HG03378 (cell line): ENCODE data around the gene SLC26A1.
"Not testable (repeated sequence)": the region's sequence is repeated elsewhere in the genome, so short reads cannot be mapped to it uniquely, and the experiment has no call there.

Source experiments
- ATAC-seq: cut with Tn5 transposase; IDR thresholded peaks from one replicate; pipeline ENCODE4 v1.9.1; 2021; ENCODE audit warnings: mild to moderate bottlenecking, moderate library complexity; ENCODE audit not compliant: unreplicated experiment

The SLC26A1 gene

GRCh38 chr4:955931-956381 lies 37.2 kb downstream of the SLC26A1 start:
- ATAC-seq, result no peak

- ATAC-seq, result no peak
Observed at GRCh38 chr4:955161-955921, 37.9 kb downstream of the SLC26A1 start.

DNA sequence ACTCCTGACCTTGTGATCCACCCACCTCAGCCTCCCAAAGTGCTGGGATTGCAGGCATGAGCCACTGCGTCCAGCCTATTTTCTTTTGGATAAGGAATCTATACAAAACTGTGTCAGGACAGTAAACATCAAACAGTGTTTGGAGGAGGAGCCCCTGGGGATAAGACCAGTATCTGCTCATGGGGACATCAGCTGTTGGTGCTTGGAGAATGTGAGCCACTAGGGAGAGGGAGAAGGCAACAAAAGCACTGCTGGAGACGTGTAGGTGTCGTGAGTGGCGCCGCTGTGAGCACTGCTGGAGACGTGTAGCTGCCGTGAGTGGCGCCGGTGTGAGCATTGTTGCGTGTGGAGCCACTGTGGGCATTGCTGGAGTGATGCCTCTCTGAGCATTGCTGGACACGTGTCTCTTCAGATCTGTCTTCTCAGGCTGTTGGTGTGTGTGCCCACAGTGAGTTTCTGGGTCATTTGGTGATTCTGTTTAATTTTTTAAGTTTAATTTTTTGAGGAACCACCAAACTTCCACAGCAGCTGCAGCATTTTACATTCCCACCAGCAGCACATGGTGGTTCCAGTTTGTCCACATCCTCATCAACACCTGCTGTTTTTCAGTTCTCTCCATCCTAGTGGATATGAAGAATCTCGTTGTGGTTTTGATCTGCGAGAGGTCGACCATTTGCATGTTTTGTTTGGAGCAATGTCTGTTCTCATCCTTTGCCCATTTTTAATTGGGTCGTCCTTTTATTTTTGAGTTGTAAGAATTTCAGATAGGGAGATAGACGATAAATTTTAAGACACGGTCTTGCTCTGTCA lies 38.8 kb downstream of the SLC26A1 start:
- no peak for ATAC-seq

DNA sequence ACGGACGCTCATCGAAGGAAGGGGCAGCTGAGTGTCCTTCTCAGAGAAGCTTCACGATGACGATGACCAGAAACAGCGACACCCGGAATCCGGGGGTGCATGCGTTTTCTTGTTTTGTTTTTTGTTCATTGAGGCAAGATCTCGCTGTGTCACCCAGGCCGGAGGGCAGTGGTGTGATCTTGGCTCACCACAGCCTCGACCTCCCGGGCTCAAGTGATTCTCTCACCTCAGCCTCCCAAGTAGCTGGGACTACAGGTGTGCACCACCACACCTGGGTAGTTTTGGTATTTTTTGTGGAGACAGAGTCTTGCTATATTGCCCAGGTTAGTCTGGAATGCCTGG lies 39.7 kb downstream of the SLC26A1 start:
- no peak for ATAC-seq

DNA sequence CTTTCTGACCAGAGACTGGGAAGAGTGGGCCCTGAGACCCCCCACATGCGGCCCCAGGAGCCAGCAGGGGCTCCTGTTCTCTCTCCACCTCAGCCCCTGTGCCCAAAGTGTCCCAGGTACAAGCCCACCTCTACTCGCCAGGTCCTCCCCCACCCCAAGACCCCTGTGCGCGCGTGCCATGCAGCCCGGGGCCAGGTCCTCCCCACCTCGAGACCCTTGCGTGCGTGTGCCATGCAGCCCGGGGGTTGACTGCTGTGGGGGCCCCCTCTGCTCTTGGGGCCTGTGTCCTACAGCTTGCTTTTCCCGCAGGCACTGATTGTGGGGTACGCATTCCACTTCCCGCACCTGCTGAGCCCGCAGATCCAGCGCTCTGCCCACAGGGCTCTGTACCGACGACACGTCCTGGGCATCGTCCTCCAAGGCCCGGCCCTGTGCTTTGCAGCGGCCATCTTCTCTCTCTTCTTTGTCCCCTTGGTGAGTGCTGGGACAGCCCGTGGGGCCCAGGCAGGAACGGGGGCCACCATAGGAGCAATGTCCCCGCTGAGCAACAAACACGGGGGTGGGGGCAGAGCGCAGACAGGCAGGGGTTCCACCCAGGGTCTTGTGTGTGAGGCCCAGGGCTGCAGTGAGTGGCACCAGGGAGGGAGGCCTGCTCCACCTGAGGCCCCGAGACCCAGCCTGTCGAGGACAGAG lies 40.2 kb downstream of the SLC26A1 start:
- ATAC-seq, result no peak

DNA sequence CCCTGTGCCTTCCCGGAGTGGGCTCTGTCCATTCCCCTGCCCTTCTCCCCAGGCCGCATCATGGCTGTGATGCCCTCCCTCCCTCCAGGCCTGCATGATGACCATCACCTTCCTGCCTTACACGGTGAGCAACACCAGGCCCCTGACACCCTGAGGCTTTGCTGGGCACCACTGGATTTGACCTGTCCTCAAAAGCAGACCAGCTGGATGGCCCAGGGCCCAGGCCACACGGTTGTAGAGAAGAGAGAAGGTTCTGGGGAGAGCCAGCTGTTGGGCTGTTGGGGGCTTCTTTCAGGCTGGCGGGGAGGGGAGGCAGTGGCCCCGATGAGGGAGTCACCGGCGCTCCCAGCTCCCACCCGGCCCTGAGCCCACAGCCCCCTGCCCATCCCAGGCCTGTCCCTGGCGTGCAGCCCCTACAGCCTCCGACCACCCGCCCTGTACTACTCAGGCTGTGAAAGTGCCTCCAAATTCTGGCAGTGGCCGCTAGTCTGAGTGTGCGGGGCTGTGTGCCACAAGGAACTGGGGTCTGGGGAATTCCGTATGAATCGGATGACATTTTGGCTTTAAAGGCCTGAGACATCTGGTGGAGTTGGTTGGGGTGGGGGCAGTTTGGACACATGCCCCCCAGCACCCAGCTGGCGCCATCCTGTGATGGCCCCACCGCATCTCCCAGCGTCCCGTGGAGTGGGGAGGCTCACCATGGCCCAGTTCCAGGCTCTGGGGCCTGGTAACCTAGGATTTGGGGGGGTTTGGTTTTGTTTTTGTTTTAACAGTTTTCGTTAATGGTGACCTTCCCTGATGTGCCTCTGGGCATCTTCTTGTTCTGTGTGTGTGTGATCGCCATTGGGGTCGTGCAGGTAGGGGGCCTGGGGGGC lies 41.4 kb downstream of the SLC26A1 start:
- no peak for ATAC-seq

GRCh38 chr4:951186-951585 lies 42.0 kb downstream of the SLC26A1 start:
- ATAC-seq, result no peak

DNA sequence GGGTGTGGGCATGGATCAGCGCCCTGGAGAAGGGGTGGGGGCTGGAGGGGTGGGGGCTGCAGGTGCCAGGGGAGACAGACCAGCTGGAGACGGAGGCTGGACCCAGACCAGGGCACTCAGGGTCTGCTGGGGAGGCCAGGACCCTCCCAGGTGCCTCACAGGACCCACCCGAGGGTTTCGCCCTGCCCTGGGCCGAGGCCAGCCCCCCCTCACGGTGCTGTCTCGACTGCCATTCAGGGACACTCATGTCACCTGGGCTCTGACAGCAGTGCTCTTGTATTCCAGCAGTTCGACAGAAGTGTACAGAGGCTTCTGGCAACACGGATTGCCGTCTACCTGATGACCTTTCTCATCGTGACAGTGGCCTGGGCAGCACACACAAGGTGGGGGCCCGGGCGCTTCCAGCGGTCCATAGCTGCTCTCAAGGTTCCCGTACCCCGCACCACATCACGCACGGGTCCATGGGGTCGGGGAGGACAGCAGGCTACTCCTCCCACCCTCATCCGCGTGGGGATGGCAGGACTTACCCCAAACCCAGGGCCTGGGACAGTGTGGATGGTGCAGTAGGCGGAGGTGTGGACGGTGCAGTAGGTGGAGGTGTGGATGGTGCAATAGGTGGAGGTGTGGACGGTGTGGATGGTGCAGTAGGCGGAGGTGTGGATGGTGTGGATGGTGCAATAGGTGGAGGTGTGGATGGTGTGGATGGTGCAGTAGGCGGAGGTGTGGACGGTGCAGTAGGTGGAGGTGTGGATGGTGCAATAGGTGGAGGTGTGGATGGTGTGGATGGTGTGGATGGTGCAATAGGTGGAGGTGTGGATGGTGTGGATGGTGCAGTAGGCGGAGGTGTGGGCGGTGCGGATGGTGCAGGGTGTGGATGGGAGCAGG lies 42.8 kb downstream of the SLC26A1 start:
- ATAC-seq, result no peak

DNA sequence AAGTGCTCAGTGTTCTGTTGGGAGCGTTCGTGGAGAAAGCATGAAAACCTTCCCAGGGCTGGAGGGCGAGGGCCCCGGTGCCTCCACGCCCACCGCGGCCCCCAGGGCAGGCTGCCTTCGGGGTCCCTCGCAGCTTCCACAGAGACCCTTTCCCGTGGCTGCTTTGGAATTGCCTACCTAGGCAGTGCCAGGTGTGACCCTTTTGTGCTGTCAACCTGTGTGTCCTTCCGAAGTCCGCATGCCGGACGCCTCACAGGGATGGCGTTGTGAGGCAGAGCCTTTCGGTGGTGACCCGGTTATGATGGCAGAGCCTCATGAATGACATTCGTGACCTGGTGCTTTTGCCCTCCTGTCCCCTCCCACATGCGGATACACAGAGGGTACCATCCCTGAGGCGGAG lies 43.5 kb downstream of the SLC26A1 start:
- no peak for ATAC-seq

DNA sequence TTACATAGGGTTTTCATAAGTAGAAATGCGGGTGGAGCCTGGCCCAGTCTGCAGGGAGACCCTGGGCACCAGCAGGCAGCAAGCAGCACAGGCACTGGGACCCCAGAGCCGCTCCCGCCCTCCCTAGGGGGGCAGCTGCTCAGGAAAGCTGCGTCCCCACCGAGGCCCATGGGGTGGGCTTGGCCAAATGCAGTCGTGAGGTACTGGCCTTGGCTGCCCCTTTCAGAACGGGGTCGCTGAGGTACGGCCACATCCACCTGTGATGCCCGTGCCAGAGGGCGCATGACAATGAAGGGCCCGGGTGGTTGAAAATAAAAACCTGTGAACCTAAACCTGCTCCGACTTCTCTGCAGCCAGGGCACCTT lies 44.3 kb downstream of the SLC26A1 start:
- ATAC-seq, result no peak

GRCh38 chr4:948101-948935 lies 44.9 kb downstream of the SLC26A1 start:
- ATAC-seq, result no peak

- ATAC-seq, result no peak
Observed at GRCh38 chr4:947491-947971, 45.7 kb downstream of the SLC26A1 start.

- ATAC-seq, result no peak
Observed at GRCh38 chr4:946517-947471, 46.4 kb downstream of the SLC26A1 start.

GRCh38 chr4:946103-946450 lies 47.1 kb downstream of the SLC26A1 start:
- no peak for ATAC-seq

DNA sequence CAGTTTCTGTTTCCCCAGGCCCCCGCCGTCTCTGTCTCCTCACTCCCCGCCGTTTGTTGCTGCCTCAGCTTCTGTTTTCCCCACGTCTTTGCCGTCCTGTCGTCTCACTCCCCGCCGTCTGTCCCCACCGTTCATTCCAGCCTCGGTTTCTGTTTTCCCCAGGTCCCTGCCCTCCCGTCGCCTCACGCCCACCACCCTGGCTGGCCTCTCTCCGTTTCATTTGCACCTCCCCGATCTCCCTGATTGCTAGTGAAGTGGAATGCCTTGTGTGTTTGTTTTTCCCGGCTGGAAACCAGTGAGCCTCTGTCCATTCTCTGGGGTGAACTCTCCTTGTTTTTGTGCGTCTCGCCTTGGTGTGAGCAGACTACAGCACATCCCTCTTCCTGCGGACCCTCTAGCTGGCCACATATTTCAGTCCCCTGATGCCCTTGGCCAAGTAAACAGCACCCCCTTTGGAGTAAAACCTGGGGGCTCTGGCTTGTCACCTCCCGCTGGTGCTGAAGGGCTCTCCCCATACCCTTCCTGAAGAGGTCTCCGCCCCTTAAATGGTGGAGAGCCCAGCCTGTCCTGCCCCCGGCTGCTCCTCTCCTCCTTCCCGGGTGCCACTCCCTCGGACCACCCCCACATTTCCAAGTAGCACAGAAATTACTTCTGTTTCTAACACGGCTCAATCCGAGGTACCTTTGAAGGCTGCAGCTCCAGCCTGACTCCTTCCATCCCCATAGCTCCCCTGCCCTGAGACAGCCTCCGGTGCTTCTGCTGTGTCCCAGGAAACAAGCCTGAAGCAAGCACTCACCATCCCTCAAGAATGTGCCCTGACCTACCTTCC lies 47.7 kb downstream of the SLC26A1 start:
- ATAC-seq, result no peak

GRCh38 chr4:939508-939907 lies 53.7 kb downstream of the SLC26A1 start:
- ATAC-seq, result not testable (repeated sequence)
